ENCODE measurements around the gene GFRA1. TPM values are rescaled to one million over a fixed set of nuclear protein-coding genes. Genes with fewer than 3 reads are reported as not detected.

Gene GFRA1
- total and polyA plus RNA-seq, 2 of the 8 experiments (the other 6 are each of a cell fraction or from before 2014, with no cell fraction given) = 1.1 to 2.0 TPM

GRCh38 chr10:116195039-116195438 lies 78.0 kb downstream of the GFRA1 start:
- no peak overlapping the region for H3K18ac ChIP-seq (ENCODE audit: extremely low read depth, low read length)
- H3K9me3 ChIP-seq (ENCODE audit: insufficient read depth in 2 of 2, low read depth in 1 of 2, low read length in 1 of 2) = peaks cover 7 to 12% of the 10 kb centered on the region in 2 experiments; a peak in 2 of 4 replicates
- no peak overlapping the region for H4K91ac ChIP-seq (replicated peaks; ENCODE audit: insufficient read length, low read length)
- H3K4me2 ChIP-seq (ENCODE audit: insufficient read depth in 1 of 2, low read depth in 2 of 2, low read length in 2 of 2) = no peak overlapping the region; a peak in 2 of 4 replicates
- no peak overlapping the region for H3K14ac ChIP-seq (ENCODE audit: insufficient read length)
- POLR2A ChIA-PET (ENCODE audit: partially characterized antibody) = no interaction called here
- no peak overlapping the region for H2BK12ac ChIP-seq (ENCODE audit: low read depth, low read length)
- DNase-seq (ENCODE audit: low read depth in 1 of 2, low spot score in 2 of 2) (no peak), FAIRE-seq (no peak)
- H3K4me1 ChIP-seq (replicated peaks in 1 of 4; ENCODE audit: control insufficient read depth in 3 of 4, insufficient read depth in 4 of 4, low read length in 3 of 4) = peaks cover 0 to 6% (median 1%) of the 10 kb centered on the region in 4 experiments; a peak in 3 of 7 replicates
- H3K23me2 ChIP-seq (ENCODE audit: low read depth, low read length) = no peaks in the 10 kb centered on the region
- H4K20me1 ChIP-seq (replicated peaks in 1 of 2; ENCODE audit: control insufficient read depth in 1 of 2, insufficient read depth in 2 of 2, low read length in 2 of 2) = no peaks in the 10 kb centered on the region
- H4K8ac ChIP-seq (ENCODE audit: extremely low read depth, insufficient read depth, low read length) = no peak overlapping the region
- H4K5ac ChIP-seq (ENCODE audit: insufficient read length, low read depth, low read length) = no peak overlapping the region
- H3K79me2 ChIP-seq (ENCODE audit: control insufficient read depth in 1 of 2, insufficient read depth in 2 of 2, low read length in 2 of 2) = no peaks in the 10 kb centered on the region
- 87% methylated on average over 2 of the region's 2 CpGs; no CpG with 5 or more reads in 1 of the 2 experiments for WGBS, 2 experiments (ENCODE audit: extremely low coverage in 1 of 2, insufficient coverage in 1 of 2, insufficient read length in 1 of 2, insufficient replicate concordance in 2 of 2, low coverage in 1 of 2, low lambda C conversion rate in 2 of 2, missing lambda C conversion rate in 1 of 2)
- no peak overlapping the region for H3K4ac ChIP-seq (replicated peaks; ENCODE audit: insufficient read length, low read depth, low read length)
- H3K4me3 ChIP-seq (ENCODE audit: extremely low read depth in 1 of 4, insufficient read depth in 2 of 4, low read depth in 3 of 4, low read length in 4 of 4) = no peak overlapping the region
- H3K23ac ChIP-seq (ENCODE audit: insufficient read length) = no peak overlapping the region
- no peak overlapping the region for H2BK15ac ChIP-seq (ENCODE audit: low read length)
- H3K36me3 ChIP-seq (ENCODE audit: control insufficient read depth in 2 of 4, insufficient read depth in 4 of 4, low read length in 3 of 4) = no peaks in the 10 kb centered on the region
- H3K27ac ChIP-seq (ENCODE audit: low read depth, low read length) = no peak overlapping the region
- no peak overlapping the region for H2BK20ac ChIP-seq (ENCODE audit: low read length)
- H2BK5ac ChIP-seq (ENCODE audit: low read depth, low read length) = no peak overlapping the region
- no peak overlapping the region for H2AFZ ChIP-seq (ENCODE audit: low read length)
- no peak overlapping the region for H3K56ac ChIP-seq (replicated peaks; ENCODE audit: insufficient read length, low read depth, low read length)
- H3K9ac ChIP-seq (replicated peaks in 1 of 4; ENCODE audit: extremely low read depth in 1 of 4, low read depth in 3 of 4, low read length in 3 of 4) = no peak overlapping the region
- CTCF ChIA-PET (ENCODE audit: partially characterized antibody) = no interaction called here
- H3K79me1 ChIP-seq (ENCODE audit: low read depth, low read length) = no peaks in the 10 kb centered on the region; the same call in 1 of the 2 replicates
- H2BK120ac ChIP-seq (replicated peaks; ENCODE audit: low read depth, low read length) = no peak overlapping the region
- TF ChIP-seq CBX5 (IDR thresholded peaks at IDR 0.05; ENCODE audit: low read depth, low read length) (no peak), ASH2L (IDR thresholded peaks at IDR 0.05; ENCODE audit: low read length) (no peak), JUN (IDR thresholded peaks at IDR 0.05; ENCODE audit: low read depth, low read length) (no peak), TEAD4 (IDR thresholded peaks at IDR 0.05; ENCODE audit: low read depth, low read length) (no peak), NANOG (IDR thresholded peaks at IDR 0.05; ENCODE audit: insufficient read depth, low read depth, low read length, poor library complexity, severe bottlenecking) (peak; percentile 79), CBX8 (IDR thresholded peaks at IDR 0.05; ENCODE audit: borderline replicate concordance, low read depth, low read length) (no peak), BCL11A (IDR thresholded peaks at IDR 0.05; ENCODE audit: low read depth in 2 of 2, low read length in 2 of 2) (no peak), SP1 (IDR thresholded peaks at IDR 0.05; ENCODE audit: low read depth, low read length) (peak; percentile 18; the same call in 1 of the 2 replicates), YY1 (IDR thresholded peaks at IDR 0.05; ENCODE audit: low read depth, low read length) (no peak), SP2 (IDR thresholded peaks at IDR 0.05; ENCODE audit: low read length) (no peak), POU5F1 (IDR thresholded peaks at IDR 0.05; ENCODE audit: low read depth, low read length) (peak; percentile 41; the same call in 1 of the 2 replicates), TBP (IDR thresholded peaks at IDR 0.05; ENCODE audit: low read depth, low read length) (no peak), SIN3A (conservative IDR thresholded peaks at IDR 0.05 in 1 of 2, IDR thresholded peaks at IDR 0.05 in 1 of 2; ENCODE audit: low read depth in 1 of 2, low read length in 2 of 2) (no peak), EP300 (IDR thresholded peaks at IDR 0.05; ENCODE audit: borderline replicate concordance in 1 of 2, low read depth in 2 of 2, low read length in 2 of 2) (peak in 1 of 2 experiments; percentile 64; a peak in 1 of 3 replicates), KDM5A (IDR thresholded peaks at IDR 0.05; ENCODE audit: low read length) (no peak)
- H2AK5ac ChIP-seq (ENCODE audit: low read depth, low read length) = no peak overlapping the region
- H3K27me3 ChIP-seq (replicated peaks in 1 of 4; ENCODE audit: control insufficient read depth in 3 of 4, extremely low read depth in 1 of 4, insufficient read depth in 3 of 4, low read length in 3 of 4) = no peaks in the 10 kb centered on the region
